CD4-positive, alpha-beta T cell (primary cell): Measurements from ENCODE around the gene DPM2. TPM values are rescaled to one million over a fixed set of nuclear protein-coding genes. Genes with fewer than 3 reads are reported as not detected.

ENCODE experiments used
- ATAC-seq: fragments of 200-7000 bp; cut with Tn5 transposase; one replicate; pipeline ENCODE4 v1.10.0; 2022; ENCODE audit warnings: mild to moderate bottlenecking; ENCODE audit not compliant: poor library complexity
- CTCF ChIA-PET: fragments of 350-600 bp; sonication (Branson Sonifier 250); formaldehyde crosslinking; loops from one replicate; lab custom pipeline; 2021; ENCODE audit warnings: antibody characterized with exemption, inconsistent platforms; lab: Charles Lee
- POLR2A ChIA-PET: fragments of 350-600 bp; sonication (Branson Sonifier 250); formaldehyde crosslinking; loops from one replicate; lab custom pipeline; 2021; ENCODE audit warnings: antibody characterized with exemption, inconsistent platforms; lab: Charles Lee
- DNase-seq, 14 experiments: peaks; one replicate each; pipeline ENCODE4 v3.0.0-alpha.2; 2013 to 2020; ENCODE audit warnings: mixed read lengths in 2 of 14
- H3K27ac ChIP-seq, 2 donors: one replicate each; pipeline versions ENCODE4 v1.5.1 to v1.7.0; 2013; ENCODE audit warnings: low read length in 2 of 2, low read depth in 1 of 2, mild to moderate bottlenecking in 1 of 2
- H3K27me3 ChIP-seq, 2 experiments: 1 replicate in 1 of 2; 2 replicates in 1 of 2; pipeline versions ENCODE4 v1.6.1 to v1.7.0; 2013; ENCODE audit warnings: low read length in 2 of 2, control low read depth in 1 of 2, mild to moderate bottlenecking in 1 of 2, moderate library complexity in 1 of 2; ENCODE audit not compliant: insufficient read depth in 2 of 2, control insufficient read depth in 1 of 2
- H3K36me3 ChIP-seq: one replicate; pipeline ENCODE4 v1.6.1; 2013; ENCODE audit warnings: low read length, control low read depth; ENCODE audit not compliant: insufficient read depth
- H3K4me1 ChIP-seq: one replicate; pipeline ENCODE4 v1.6.1; 2013; ENCODE audit warnings: low read length, control low read depth; ENCODE audit not compliant: insufficient read depth
- H3K4me3 ChIP-seq: one replicate; pipeline ENCODE4 v1.5.1; 2013; ENCODE audit warnings: mild to moderate bottlenecking, low read length, moderate library complexity
- H3K9me3 ChIP-seq, 2 experiments: 1 replicate in 1 of 2; 2 replicates in 1 of 2; pipeline versions ENCODE4 v1.6.1 to v1.7.0; 2013; ENCODE audit warnings: low read length in 2 of 2, mild to moderate bottlenecking in 2 of 2, control low read depth in 1 of 2, moderate library complexity in 1 of 2; ENCODE audit not compliant: control insufficient read depth in 1 of 2, insufficient read depth in 1 of 2
- H3K27ac Mint-ChIP-seq: one replicate; pipeline ENCODE4 v1.8.0; 2020; ENCODE audit warnings: mixed read lengths
- H3K27me3 Mint-ChIP-seq: one replicate; pipeline ENCODE4 v1.8.0; 2021; ENCODE audit warnings: mixed read lengths
- H3K36me3 Mint-ChIP-seq: one replicate; pipeline ENCODE4 v1.8.0; 2021; ENCODE audit warnings: low read depth, mixed read lengths
- H3K4me1 Mint-ChIP-seq: one replicate; pipeline ENCODE4 v1.8.0; 2021; ENCODE audit warnings: low read depth, mixed read lengths
- H3K4me3 Mint-ChIP-seq: one replicate; pipeline ENCODE4 v1.8.0; 2020; ENCODE audit warnings: mild to moderate bottlenecking, mixed read lengths
- H3K9me3 Mint-ChIP-seq: one replicate; pipeline ENCODE4 v1.8.0; 2020; ENCODE audit warnings: mixed read lengths
- CTCF ChIP-seq: fragments of 200-600 bp; IDR thresholded peaks from one replicate; pipeline ENCODE4 v1.8.0; 2022; ENCODE audit warnings: antibody characterized with exemption, mild to moderate bottlenecking
- intact Hi-C, 2 experiments: fragments of 100-400 bp; cut with DNase I in 1 of 2; cut with micrococcal nuclease in 1 of 2; formaldehyde crosslinking; loops; one replicate each; pipeline versions ENCODE4 v1.15.1 to v1.9.0; 2023 to 2025; cut with DNase I, micrococcal nuclease
- total RNA-seq, 174 experiments: library from RNA in 2 of 174; stranded (reverse) in 2 of 174; gene quantifications; one replicate each; pipeline ENCODE4 v1.2.3 and lab custom pipeline; 2021 to 2026

DPM2 gene
- total RNA-seq, 2 experiments from 2014 or later: 41.7 to 47.6 TPM

GRCh38 chr9:127938298-127938690, 640 bp upstream of the DPM2 start:
- Mint-ChIP-seq H3K36me3 (peaks cover 70% of the 10 kb centered on the region), H3K9me3 (no peaks in the 10 kb centered on the region), H3K27me3 (no peaks in the 10 kb centered on the region), H3K4me1 (peaks cover 64% of the 10 kb centered on the region), H3K27ac (peak overlapping the region; percentile 88), H3K4me3 (peak overlapping the region; percentile 80)
- ChIA-PET POLR2A (interaction anchor here (1.0 to 5.4 kb wide), 5 partner anchors 8 to 155 kb away, joined by 4 to 28 read pairs (median 8); partner anchors contain the start of genes NAIF1, PIP5KL1 and SLC25A25), CTCF (interaction anchor here (1.1 to 1.5 kb wide), 2 partner anchors 18 to 97 kb away, joined by 4 to 5 read pairs; no protein-coding TSS in a partner anchor)
- Histone ChIP-seq H3K27ac (peak overlapping the region; percentile 48 to 80), H3K4me1 (peaks cover 53% of the 10 kb centered on the region), H3K4me3 (peak overlapping the region; percentile 90), H3K27me3 (no peaks in the 10 kb centered on the region), H3K9me3 (no peaks in the 10 kb centered on the region), H3K36me3 (peaks cover 38% of the 10 kb centered on the region)
- ATAC-seq: peak; percentile 8
- intact Hi-C loops: loop anchor here (1.0 to 10.0 kb wide), 4 partner anchors 13 to 1707 kb away; partner anchors contain the start of gene ASB6 (in 1 of the 2)
- no peak for TF ChIP-seq CTCF
- peak in 5 of 14 experiments; percentile 29 to 56 (median 52) for DNase-seq

- Histone ChIP-seq H3K9me3 (no peaks in the 10 kb centered on the region), H3K36me3 (peaks cover 25% of the 10 kb centered on the region), H3K27ac (peak overlapping the region; percentile 48 to 80), H3K4me1 (peaks cover 43% of the 10 kb centered on the region), H3K4me3 (peak overlapping the region; percentile 90), H3K27me3 (no peaks in the 10 kb centered on the region)
- ChIA-PET CTCF (no interaction called here), POLR2A (interaction anchor here (0.8 to 5.4 kb wide), 20 partner anchors 12 to 166 kb away, joined by 3 to 28 read pairs (median 4); partner anchors contain the start of genes CDK9, EEIG1, NAIF1 and SLC25A25)
- ATAC-seq: no peak
- Mint-ChIP-seq H3K9me3 (no peaks in the 10 kb centered on the region), H3K27ac (peak overlapping the region; percentile 88), H3K27me3 (no peaks in the 10 kb centered on the region), H3K4me1 (peaks cover 60% of the 10 kb centered on the region), H3K36me3 (peaks cover 58% of the 10 kb centered on the region), H3K4me3 (peak overlapping the region; percentile 93)
- intact Hi-C loops: loop anchor here (1.0 to 10.0 kb wide), 4 partner anchors 10 to 1708 kb away; partner anchors contain the start of gene ASB6 (in 1 of the 2)
- no peak for DNase-seq
- no peak for TF ChIP-seq CTCF
Measured at GRCh38 chr9:127937056-127937387, 632 bp downstream of the DPM2 start.

- peaks cover 64% of the 10 kb centered on the region for H3K4me1 Mint-ChIP-seq
- H3K27ac Mint-ChIP-seq: peak overlapping the region; percentile 88
Measured at GRCh38 chr9:127936347-127936852, 1.3 kb downstream of the DPM2 start.

More at GRCh38 chr9:127936347-127936852, 1.3 kb downstream of the DPM2 start:
- ChIA-PET CTCF (no interaction called here), POLR2A (interaction anchor here (0.8 to 5.4 kb wide), 11 partner anchors 18 to 167 kb away, joined by 3 to 28 read pairs (median 5); partner anchors contain the start of genes EEIG1, NAIF1 and SLC25A25)
- TF ChIP-seq CTCF: no peak
- peaks cover 47% of the 10 kb centered on the region for H3K4me1 ChIP-seq
- peaks cover 19% of the 10 kb centered on the region for H3K36me3 ChIP-seq
- peak overlapping the region; percentile 48 to 80 for H3K27ac ChIP-seq
- no peaks in the 10 kb centered on the region for H3K9me3 ChIP-seq
- no peaks in the 10 kb centered on the region for H3K27me3 Mint-ChIP-seq
- H3K9me3 Mint-ChIP-seq: no peaks in the 10 kb centered on the region
- DNase-seq: peak in 1 of 14 experiments; percentile 41
- intact Hi-C loops: loop anchor here (5.0 to 10.0 kb wide), 3 partner anchors 36 to 1708 kb away; partner anchors contain the start of gene ASB6 (in 1 of the 2)
- no peak for ATAC-seq
- H3K27me3 ChIP-seq: no peaks in the 10 kb centered on the region
- H3K4me3 Mint-ChIP-seq: peak overlapping the region; percentile 93
- H3K36me3 Mint-ChIP-seq: peaks cover 51% of the 10 kb centered on the region
- H3K4me3 ChIP-seq: peak overlapping the region; percentile 90
